Lung (tissue), 12 donors: Measurements from ENCODE around the gene TUBGCP2. TPM values are rescaled to one million over a fixed set of nuclear protein-coding genes. Genes with fewer than 3 reads are reported as not detected.
A peak's percentile ranks its signal among the peaks of the same experiment; 100 is the strongest.

Experiments
- ATAC-seq: fragments of 200-7000 bp; cut with Tn5 transposase; one replicate; pipeline ENCODE4 v1.9.1; 2020; ENCODE audit warnings: moderate number of reproducible peaks; ENCODE audit not compliant: insufficient read depth, low FRiP score
- DNase-seq, 3 donors: peaks; one replicate each; pipeline ENCODE4 v3.0.0-alpha.2; 2013 to 2017
- H3K27ac ChIP-seq, 2 donors: one replicate each; pipeline ENCODE4 v1.5.1; 2013; ENCODE audit warnings: mild to moderate bottlenecking in 2 of 2, moderate library complexity in 2 of 2, control low read depth in 1 of 2, inconsistent platforms in 1 of 2, low read depth in 1 of 2, low read length in 1 of 2
- H3K27me3 ChIP-seq, 3 donors: one replicate each; pipeline ENCODE4 v1.5.1; 2013; ENCODE audit warnings: low read length in 2 of 3; ENCODE audit not compliant: control insufficient read depth in 3 of 3, insufficient read depth in 3 of 3
- H3K36me3 ChIP-seq, 4 donors: one replicate each; pipeline ENCODE4 v1.5.1; 2013; ENCODE audit warnings: low read length in 4 of 4, mild to moderate bottlenecking in 1 of 4, moderate library complexity in 1 of 4; ENCODE audit not compliant: control insufficient read depth in 4 of 4, insufficient read depth in 4 of 4
- H3K4me1 ChIP-seq, 5 donors: one replicate each; pipeline ENCODE4 v1.5.1; 2013; ENCODE audit warnings: low read length in 5 of 5, mild to moderate bottlenecking in 2 of 5, moderate library complexity in 1 of 5; ENCODE audit not compliant: control insufficient read depth in 5 of 5, insufficient read depth in 5 of 5
- H3K4me3 ChIP-seq: one replicate; pipeline ENCODE4 v1.5.1; 2013; ENCODE audit warnings: mild to moderate bottlenecking, control low read depth, moderate library complexity
- H3K9ac ChIP-seq, 2 donors: one replicate each; pipeline ENCODE4 v1.5.1; 2013; ENCODE audit warnings: low read length in 2 of 2, control low read depth in 1 of 2; ENCODE audit not compliant: insufficient read depth in 1 of 2
- H3K9me3 ChIP-seq, 4 donors: one replicate each; pipeline ENCODE4 v1.5.1; 2013; ENCODE audit warnings: low read length in 3 of 4, mild to moderate bottlenecking in 1 of 4, moderate library complexity in 1 of 4; ENCODE audit not compliant: control insufficient read depth in 4 of 4, insufficient read depth in 3 of 4
- CTCF ChIP-seq: IDR thresholded peaks from 2 replicates; pipeline ENCODE4 v1.5.1; 2012; ENCODE audit warnings: mild to moderate bottlenecking; ENCODE audit errors: control extremely low read depth, extremely low read depth
- WGBS, 2 donors: extraction: QIAGEN DNeasy Blood & Tissue Kit; methylation state at CpG; one replicate each; pipeline ENCODE4 v1.1.7; 2013; 5-methylcytosine and 5-hydroxymethylcytosine counted together
- polyA plus RNA-seq, 2 donors: library from polyadenylated mRNA; stranded (reverse); fragments of 200-250 nt; gene quantifications; one replicate each; pipeline ENCODE4 v1.2.1, GENCODE V29; 2013
- total RNA-seq, 2 donors: library from RNA; depleted of rRNA in 1 of 2; stranded (reverse); fragments of >200 nt in 1 of 2; gene quantifications; one replicate each; pipeline ENCODE4 v1.2.1, GENCODE V29; 2014 to 2021
- donor health status: control.
- donor health status: control.
- donor health status: Bipolar disorder and iron deficiency.
- donor health status: healthy.
- donor health status: DM: yes; HTN: yes; CAD: no.

The TUBGCP2 gene
- total and polyA plus RNA-seq, 4 donors: 39.2 to 66.2 (median 53.8) TPM

GRCh38 chr10:133329491-133330202 lies 21.0 kb upstream of the TUBGCP2 start:
- Histone ChIP-seq H3K4me1 (peaks cover 0 to 12% (median 0%) of the 10 kb centered on the region in 5 donors), H3K27me3 (peaks cover 16 to 72% (median 56%) of the 10 kb centered on the region in 3 donors), H3K9me3 (peaks cover 0 to 2% (median 0%) of the 10 kb centered on the region in 4 donors), H3K9ac (no peak overlapping the region), H3K36me3 (no peaks in the 10 kb centered on the region), H3K27ac (no peak overlapping the region), H3K4me3 (no peak overlapping the region)
- peak; percentile 62 for TF ChIP-seq CTCF
- ATAC-seq (peak; percentile 91), DNase-seq (peak; percentile 87 to 90 (median 89))
- WGBS, 2 donors: 8 to 10% methylated on average over 36 to 37 of the region's 37 CpGs

- WGBS, 2 donors: 76 to 85% methylated on average over 15 of the region's 15 CpGs
- peaks cover 16 to 68% (median 53%) of the 10 kb centered on the region in 3 donors for H3K27me3 ChIP-seq
- no peak overlapping the region for H3K4me3 ChIP-seq
These were observed 20.0 kb upstream of the TUBGCP2 start for GRCh38 chr10:133328358-133329343.

GRCh38 chr10:133327651-133328357 lies 19.1 kb upstream of the TUBGCP2 start:
- Histone ChIP-seq H3K4me3 (no peak overlapping the region), H3K27ac (no peak overlapping the region), H3K27me3 (peaks cover 16 to 62% (median 49%) of the 10 kb centered on the region in 3 donors), H3K36me3 (no peaks in the 10 kb centered on the region), H3K4me1 (peaks cover 0 to 10% (median 0%) of the 10 kb centered on the region in 5 donors), H3K9ac (no peak overlapping the region), H3K9me3 (peaks cover 0 to 2% (median 0%) of the 10 kb centered on the region in 4 donors)
- WGBS, 2 donors: 36 to 61% methylated on average over 12 of the region's 12 CpGs
- TF ChIP-seq CTCF: no peak
- DNase-seq (no peak), ATAC-seq (no peak)

More at GRCh38 chr10:133328358-133329343, 20.0 kb upstream of the TUBGCP2 start:
- DNase-seq: no peak
- Histone ChIP-seq H3K4me1 (peaks cover 0 to 10% (median 0%) of the 10 kb centered on the region in 5 donors), H3K27ac (no peak overlapping the region), H3K9me3 (peaks cover 0 to 2% (median 0%) of the 10 kb centered on the region in 4 donors), H3K36me3 (no peaks in the 10 kb centered on the region), H3K9ac (no peak overlapping the region)
- ATAC-seq: no peak
- no peak for TF ChIP-seq CTCF
